Suppressor macrophage treated with lipopolysaccharide for 1 hour (primary cell): ENCODE measurements around the gene THSD7B.

ENCODE experiments used
- DNase-seq, 3 donors: peaks; one replicate each; pipeline ENCODE4 v3.0.0-alpha.2; 2020 to 2022

THSD7B gene

DNA sequence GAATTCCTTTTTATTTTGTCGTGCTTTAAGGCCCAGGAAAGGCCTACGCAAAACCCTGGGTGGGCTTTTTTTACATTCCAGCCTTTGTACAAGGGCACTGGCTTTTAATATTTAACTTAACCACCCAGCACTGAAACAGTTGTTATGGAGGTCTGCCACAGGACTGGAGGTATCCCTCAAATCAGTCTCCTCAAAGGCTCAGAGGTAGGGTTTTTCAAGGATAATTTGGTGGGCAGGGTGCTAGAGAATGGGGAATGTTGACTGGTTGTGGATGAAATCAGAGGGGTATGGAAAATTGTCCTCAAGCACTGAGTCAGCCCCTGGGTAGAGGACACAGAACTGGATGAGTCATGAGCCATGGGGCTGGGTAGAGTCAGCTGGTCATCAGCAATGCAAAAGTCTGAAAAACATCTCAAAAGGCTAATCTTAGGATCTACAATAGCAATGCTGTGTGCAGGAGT lies 443.1 kb downstream of the THSD7B start:
- peak; percentile 59 to 80 (median 70) for DNase-seq

GRCh38 chr2:137210039-137210438 lies 444.7 kb downstream of the THSD7B start:
- no peak for DNase-seq

DNA sequence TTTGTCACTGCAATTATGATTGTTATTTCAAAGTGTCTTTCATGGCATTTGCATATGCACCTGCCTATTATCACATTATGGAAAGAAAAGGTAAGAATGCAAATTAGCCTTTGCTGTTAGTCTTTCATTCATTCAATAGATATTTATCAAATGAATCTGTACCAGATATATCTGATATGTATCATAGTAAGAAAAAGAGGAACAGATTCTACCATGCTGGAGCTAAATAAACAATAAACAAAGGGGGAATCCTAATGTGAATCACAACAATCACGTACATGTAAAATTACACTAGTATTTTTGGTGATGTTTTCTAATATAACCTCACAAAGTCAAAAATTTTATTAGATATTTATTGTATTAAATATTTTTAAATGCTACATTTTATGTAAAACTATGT lies 446.4 kb downstream of the THSD7B start:
- no peak for DNase-seq

DNA sequence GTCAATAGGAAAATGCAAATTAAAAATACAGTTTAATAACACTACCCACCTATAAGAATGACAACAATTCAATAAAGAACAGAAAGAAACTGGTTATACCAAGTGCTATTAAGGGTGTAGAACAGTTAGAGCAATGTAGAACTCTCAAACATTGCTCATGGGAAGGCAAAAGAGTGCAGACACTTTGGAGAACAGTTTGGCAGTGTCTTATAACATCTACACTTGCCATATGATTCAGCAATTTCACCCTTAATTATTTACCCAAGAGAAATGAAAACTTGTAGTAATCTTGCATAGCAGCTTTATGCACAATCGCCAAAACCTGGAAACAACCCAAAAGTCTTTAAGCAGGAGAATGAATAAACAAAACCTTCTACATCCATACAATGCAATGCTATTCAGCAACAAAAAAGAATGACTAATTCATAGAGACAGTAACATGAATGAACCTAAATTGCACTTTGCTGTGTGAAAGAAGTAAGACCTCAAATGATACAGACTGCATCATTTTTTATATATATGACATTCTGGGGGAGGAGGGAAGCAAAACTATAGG lies 455.2 kb downstream of the THSD7B start:
- no peak for DNase-seq

DNA sequence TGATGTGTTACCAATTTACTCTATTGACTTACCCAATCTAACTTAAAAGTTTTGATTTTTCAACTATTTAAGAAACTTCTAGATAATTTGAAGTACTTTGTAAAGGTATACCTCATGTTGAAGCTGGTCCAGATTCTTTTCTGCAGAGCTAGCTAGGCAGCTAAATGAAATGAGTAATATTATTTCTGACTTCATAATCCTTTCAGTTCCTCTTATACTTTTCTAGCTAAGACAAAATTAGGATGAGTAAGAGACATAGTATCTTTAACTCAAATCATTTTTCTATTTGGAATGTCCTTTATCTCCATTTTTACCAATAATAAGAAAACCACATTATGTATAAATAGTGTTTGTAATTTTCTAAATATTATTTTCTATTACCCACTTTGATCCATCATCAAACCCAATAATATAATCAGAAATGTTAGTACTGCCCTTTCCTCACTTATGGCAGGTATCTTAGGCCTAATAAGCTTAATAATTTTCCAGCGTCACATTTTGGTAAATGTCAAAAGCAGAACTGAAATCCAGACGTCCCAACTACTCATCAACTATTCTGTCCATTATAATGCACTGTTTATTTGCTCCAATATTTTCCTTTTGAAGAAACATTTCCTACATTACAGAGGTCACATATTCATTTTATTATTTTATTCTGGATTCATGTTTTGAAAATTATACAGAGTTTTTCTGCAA lies 456.6 kb downstream of the THSD7B start:
- peak in 2 of 3 donors; percentile 29 to 46 for DNase-seq

- DNase-seq: no peak
Measured at GRCh38 chr2:137223722-137224121, 458.4 kb downstream of the THSD7B start.

- no peak for DNase-seq
Measured at GRCh38 chr2:137228566-137228965, 463.2 kb downstream of the THSD7B start.

GRCh38 chr2:137229834-137230233 lies 464.5 kb downstream of the THSD7B start:
- DNase-seq: no peak

DNA sequence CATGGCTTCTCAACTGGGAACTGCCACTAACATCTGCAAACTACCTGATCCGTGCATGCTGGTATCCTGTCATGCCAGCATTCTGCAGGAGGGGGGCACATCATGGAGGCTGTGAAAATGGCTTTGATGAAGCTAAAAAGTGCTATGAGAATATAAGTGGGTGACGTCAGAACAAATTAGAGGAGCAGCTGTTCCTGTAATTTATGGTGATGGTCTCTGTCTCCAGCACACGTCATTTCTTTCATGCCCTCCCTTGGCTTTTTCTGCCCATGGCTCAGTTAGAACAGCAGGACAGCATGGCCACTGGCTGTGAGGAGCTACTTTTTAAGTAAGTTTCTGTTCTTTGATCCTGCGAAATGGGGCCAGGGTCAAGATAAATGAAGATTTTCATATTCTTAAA lies 466.3 kb downstream of the THSD7B start:
- no peak for DNase-seq

- DNase-seq: no peak
Measured at GRCh38 chr2:137232076-137232475, 466.7 kb downstream of the THSD7B start.

DNA sequence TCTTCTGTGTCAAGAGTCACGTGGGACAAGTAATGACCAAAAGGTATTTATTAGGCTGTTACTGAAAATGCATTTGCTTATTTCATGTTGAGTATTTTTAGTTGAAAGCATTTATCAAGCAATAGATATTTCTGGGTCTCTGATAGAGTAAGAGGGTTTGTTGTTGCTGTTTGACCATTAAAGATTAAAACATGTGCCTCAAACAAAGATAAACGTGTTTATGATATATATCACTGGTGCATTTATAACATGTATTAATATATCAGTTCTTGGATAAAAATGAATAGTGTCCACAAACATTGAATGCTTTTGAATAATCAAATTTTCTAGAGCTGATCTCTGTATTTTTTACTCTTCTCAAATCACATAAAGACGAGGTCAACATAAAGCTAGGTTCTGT lies 467.7 kb downstream of the THSD7B start:
- no peak for DNase-seq

GRCh38 chr2:137237055-137237454 lies 471.7 kb downstream of the THSD7B start:
- DNase-seq: no peak

- no peak for DNase-seq
Measured at GRCh38 chr2:137238065-137238464, 472.7 kb downstream of the THSD7B start.

GRCh38 chr2:137249463-137250130 lies 484.3 kb downstream of the THSD7B start:
- DNase-seq: no peak

DNA sequence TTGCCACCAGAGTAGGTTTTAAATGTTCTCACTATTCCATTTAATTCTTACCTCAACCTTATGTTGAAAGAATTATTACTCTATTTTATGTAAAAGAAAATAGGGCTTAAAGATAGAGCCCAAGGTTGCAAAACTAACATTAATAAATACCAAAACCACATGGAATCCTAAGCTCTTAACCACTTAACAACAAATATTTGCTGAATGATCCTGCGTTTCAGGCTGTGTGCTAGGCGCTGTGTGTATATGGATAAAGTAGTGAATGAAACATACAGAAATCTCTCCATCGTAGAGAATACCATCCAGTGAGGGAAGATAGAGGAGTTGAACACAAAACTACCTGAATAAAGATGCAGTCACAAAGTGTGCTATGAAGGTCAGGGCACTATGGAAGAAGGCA lies 485.1 kb downstream of the THSD7B start:
- DNase-seq: no peak

GRCh38 chr2:137251045-137251444 lies 485.7 kb downstream of the THSD7B start:
- no peak for DNase-seq

- DNase-seq: no peak
Measured at GRCh38 chr2:137252934-137253333, 487.6 kb downstream of the THSD7B start.

DNA sequence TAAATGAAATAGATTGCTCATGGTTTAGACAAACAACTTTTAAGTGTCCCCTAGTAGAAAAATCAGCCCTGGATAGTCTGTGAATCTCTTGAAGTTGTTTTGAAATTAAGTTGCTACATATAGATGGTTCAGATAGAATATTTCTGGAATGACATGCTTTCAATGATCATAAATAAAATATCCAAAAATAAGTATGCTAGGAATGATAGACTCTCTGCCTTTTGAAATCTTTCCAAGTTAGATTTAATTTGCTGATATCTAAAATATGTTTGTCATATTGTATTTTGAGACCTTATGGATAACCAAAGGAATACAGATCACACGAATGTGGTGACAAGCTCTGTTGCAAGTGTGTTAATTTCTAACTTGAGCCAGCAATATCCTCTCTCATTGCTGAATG lies 488.7 kb downstream of the THSD7B start:
- DNase-seq: no peak

DNA sequence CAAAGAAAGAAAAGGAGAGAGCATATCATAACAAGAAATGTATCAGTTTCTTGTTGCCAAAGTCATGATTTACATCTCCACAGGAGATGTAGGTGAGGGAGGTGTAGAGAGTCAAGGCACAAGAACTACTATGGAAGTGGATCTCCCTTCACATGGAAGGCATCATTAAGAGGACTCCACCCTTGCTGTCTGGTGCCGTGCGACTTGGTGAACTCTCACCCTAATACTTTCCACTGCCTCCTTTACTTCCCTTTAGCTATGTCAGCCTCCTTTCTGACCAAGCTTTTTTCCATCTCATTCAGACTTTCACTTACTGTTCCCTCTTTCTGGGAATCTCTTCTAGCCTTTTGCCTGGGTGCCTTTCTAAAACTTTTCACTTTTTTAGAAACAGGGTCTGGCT lies 490.0 kb downstream of the THSD7B start:
- DNase-seq: peak in 1 of 3 donors; percentile 3

DNA sequence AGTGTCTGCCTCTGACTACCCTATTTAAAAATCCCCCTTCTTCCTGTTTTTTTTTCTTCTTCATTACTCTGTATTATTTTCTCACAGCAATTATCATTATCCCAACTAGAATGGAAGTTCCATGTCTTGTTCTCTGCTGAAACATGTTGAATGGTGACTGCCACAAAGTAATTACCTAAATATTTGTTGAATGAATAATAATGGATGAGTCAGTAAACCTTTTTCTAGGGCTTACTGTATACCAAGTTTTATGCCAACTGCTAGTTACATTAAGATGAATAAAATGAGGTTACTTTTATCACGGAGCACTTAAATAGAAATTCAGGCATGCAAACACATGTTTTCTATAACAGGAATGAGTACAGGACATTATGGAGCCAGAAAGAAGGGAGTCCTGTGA lies 490.6 kb downstream of the THSD7B start:
- DNase-seq: no peak

- DNase-seq: no peak
Measured at GRCh38 chr2:137261881-137262585, 496.7 kb downstream of the THSD7B start.

GRCh38 chr2:137262594-137262993 lies 497.2 kb downstream of the THSD7B start:
- no peak for DNase-seq

- no peak for DNase-seq
Measured at GRCh38 chr2:137287913-137288639, 522.7 kb downstream of the THSD7B start.
